ENCODE results near the gene TNP1. TPM values are rescaled to one million over a fixed set of nuclear protein-coding genes. Genes with fewer than 3 reads are reported as not detected.

The TNP1 gene
- total RNA-seq, 1 experiment from 2014 or later: not detected

DNA sequence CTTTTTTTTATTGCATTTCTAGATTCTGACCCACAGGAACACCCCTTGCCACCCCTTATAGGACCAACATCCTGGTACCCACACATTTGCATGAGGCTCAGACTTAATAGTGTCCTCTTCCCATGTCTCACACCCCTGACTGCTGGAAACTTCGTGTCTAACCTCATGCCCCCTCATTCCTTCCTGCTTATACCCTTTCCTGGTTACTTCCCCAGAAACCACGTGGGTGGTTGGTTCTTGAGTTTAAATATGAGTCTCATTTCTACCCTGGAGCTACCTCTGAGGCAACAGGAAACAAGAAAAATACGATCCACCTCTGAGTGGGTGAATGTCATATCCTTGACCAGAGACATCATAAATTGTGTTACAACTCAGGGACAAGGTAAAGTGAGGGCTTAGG, 1.6 kb downstream of the TNP1 start:
- no peak overlapping the region for H3K4me3 ChIP-seq
- no peak for DNase-seq
- no peaks in the 10 kb centered on the region for H3K27me3 ChIP-seq
- H3K9me3 ChIP-seq: no peaks in the 10 kb centered on the region
- H3K36me3 ChIP-seq: no peaks in the 10 kb centered on the region

DNA sequence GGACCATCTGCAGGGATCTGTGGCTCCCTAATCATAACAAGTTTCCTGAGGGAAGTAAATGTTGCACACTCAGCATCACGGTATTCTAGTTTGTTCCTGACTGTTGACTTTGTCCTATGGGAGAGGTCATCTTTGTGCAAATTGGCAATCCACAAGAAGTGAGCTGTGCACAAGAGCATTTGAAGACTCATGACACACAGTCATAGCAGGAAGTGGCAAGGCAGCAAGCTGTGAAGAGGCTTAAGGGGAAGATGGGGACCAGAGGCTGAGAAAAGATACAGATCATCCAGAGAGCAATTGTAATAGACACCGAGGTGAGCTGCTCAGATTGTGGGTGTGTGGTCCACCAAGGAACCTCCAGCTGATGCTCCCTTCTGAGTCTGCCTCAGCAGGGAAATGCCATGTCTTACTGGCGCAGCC, 2.7 kb downstream of the TNP1 start:
- H3K9me3 ChIP-seq: no peaks in the 10 kb centered on the region
- no peak overlapping the region for H3K4me3 ChIP-seq
- H3K27me3 ChIP-seq: no peaks in the 10 kb centered on the region
- no peaks in the 10 kb centered on the region for H3K36me3 ChIP-seq
- DNase-seq: peak; percentile 27

DNA sequence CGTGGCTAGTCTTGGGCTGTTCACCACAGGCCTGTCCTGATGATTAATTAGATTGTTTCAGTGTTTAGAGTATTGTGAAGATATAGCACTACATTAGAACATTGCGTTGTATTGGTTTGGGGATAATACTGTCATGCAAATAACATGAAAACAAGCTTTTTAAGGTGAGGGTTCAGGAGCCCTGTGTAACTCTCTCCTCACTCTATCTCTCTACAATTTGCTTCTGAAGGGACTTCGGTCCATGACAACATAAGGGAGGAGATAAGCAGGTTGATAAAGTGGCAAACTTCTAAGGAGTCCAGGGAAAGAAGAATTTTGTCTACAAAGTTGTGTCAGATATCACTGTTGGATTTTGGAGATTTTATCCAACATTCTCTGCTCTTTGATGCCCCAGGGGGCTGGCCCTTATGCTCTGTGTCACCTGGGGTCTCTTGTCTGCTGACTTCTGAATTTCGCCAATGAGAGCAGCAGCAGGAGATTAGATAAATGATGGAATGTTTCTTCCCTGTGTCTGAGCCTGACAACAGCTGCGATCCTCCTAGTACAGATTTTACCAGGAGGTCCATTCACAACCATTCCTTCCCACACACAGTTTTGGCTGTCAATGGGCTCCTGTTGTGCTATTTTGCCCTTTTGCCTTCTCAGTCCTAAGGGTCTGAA, 3.3 kb downstream of the TNP1 start:
- no peaks in the 10 kb centered on the region for H3K9me3 ChIP-seq
- no peak overlapping the region for H3K4me3 ChIP-seq
- DNase-seq: no peak
- no peaks in the 10 kb centered on the region for H3K36me3 ChIP-seq
- H3K27me3 ChIP-seq: no peaks in the 10 kb centered on the region

DNA sequence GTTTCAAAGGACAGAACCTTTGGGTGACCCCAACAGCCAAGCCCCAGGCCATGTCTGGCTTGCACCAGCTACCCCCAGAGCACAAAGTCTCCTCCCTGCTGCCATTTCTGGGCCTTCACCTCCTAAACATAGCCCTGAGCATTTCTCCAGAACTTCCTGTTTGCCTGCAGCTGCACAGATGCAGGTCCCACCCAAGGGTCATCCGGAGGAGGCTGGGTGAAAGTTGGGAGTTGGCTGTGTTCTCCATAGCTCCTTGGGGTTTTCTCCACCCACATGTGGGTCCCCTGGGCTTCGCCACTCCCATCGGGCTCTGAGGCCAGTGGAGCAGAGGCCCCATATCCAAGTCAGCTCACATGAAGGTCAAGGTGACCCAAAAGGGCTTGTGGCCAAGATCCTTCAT, 4.3 kb downstream of the TNP1 start:
- Histone ChIP-seq H3K9me3 (no peaks in the 10 kb centered on the region), H3K4me3 (no peak overlapping the region), H3K36me3 (no peaks in the 10 kb centered on the region), H3K27me3 (no peaks in the 10 kb centered on the region)
- DNase-seq: no peak

DNA sequence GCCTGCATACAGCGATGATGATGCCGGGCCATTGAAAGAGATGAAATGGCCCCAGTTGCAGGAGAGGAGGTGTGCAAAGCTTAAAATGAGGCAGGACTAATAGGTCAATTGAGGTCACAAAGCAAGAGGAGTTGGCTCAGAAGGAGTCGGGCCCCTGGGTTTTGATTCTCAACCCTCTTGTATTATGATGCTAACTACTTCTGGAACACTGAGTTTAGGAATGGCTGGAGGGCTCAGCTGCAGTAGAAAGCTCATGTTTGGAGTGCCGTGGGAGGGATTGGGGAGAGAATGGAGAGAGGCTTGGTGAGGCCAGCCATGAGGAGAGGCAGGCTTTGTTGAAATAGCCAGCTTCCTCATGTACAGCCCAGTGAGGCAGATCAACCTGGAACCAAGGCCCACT, 4.8 kb downstream of the TNP1 start:
- no peak for DNase-seq
- H3K27me3 ChIP-seq: no peaks in the 10 kb centered on the region
- H3K4me3 ChIP-seq: no peak overlapping the region
- H3K9me3 ChIP-seq: no peaks in the 10 kb centered on the region
- H3K36me3 ChIP-seq: no peaks in the 10 kb centered on the region

DNA sequence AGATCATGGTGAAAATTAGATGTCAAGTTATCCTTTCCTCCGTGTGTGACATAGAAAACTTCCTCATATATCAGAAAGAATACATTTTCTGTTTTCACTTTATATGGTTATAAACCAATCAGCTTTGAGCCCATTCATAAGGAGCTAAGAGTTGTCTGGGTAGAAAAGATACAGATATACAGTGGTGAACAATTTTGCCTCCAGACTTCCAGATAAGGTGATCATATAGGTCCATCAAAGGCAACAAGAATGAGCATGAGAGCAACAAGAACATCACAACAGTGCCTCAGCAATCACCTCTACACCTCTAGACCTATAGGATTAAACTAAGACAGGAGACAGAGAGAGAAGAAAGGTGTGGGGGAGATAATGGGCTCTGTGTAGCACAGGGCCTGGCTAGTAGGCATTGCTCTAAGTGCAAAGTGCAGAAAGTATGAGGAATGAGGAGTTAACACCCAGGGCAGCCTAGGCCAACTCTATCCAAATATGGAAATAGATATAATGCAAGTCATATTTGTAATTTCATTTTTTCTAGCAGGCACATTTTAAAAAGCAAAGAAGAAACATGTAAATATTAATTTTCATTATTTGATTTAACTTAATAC, 8.3 kb downstream of the TNP1 start:
- H3K9me3 ChIP-seq: no peaks in the 10 kb centered on the region
- no peak overlapping the region for H3K4me3 ChIP-seq
- no peak for DNase-seq
- no peaks in the 10 kb centered on the region for H3K27me3 ChIP-seq
- no peaks in the 10 kb centered on the region for H3K36me3 ChIP-seq

DNA sequence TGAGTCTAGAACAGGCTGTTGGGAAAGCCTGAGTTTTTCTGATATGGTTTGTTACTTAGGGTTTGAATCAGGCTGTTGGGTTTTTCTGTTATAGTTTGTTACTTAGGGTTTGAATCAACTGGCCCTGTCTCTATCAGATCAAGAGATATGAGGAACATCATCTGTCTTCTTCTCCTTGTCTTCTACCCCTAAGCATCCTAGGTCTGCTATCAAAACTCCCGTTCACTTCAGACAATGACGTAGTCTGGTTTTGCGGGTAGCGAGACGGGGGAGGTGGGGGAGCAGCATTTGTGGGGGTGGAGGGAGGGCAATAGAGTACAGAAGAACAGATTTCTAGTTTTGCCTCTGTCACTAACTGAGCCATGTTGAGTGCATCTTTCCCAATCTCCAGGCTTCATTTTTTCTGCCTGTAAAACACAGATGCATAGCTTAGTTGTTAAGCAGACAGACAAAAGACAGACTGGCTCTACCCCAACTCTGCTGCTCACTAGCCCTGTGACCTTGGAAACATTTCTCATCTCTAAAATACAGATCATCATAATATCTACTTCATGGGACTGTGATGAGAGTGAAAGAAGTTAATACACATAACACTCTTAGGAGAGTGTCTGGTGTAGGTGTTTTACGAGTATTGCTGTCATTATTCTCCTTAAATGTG, 9.1 kb downstream of the TNP1 start:
- DNase-seq: no peak
- Histone ChIP-seq H3K36me3 (no peaks in the 10 kb centered on the region), H3K9me3 (no peaks in the 10 kb centered on the region), H3K27me3 (no peaks in the 10 kb centered on the region), H3K4me3 (no peak overlapping the region)

DNA sequence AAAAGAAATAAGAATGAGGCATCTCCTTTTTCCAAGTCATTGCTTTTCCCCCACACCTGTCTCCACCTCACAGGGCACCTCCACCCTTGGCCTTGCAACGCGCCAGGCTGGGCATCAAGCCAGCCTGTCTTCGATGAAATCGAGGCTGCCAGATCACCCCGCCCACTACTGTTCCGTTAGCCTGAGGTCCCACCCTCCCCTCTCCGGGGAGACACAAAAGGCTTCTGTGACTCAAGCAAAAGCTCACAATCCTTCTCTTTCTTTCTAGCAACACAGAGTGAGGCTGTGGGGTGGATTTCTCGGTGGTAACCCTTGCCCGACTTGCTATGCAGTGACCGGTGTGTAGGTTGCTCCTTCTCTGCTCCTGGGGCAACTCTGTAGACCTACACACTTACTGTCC, 9.9 kb downstream of the TNP1 start:
- H3K27me3 ChIP-seq: no peaks in the 10 kb centered on the region
- no peaks in the 10 kb centered on the region for H3K36me3 ChIP-seq
- H3K9me3 ChIP-seq: no peaks in the 10 kb centered on the region
- no peak for DNase-seq
- H3K4me3 ChIP-seq: no peak overlapping the region

DNA sequence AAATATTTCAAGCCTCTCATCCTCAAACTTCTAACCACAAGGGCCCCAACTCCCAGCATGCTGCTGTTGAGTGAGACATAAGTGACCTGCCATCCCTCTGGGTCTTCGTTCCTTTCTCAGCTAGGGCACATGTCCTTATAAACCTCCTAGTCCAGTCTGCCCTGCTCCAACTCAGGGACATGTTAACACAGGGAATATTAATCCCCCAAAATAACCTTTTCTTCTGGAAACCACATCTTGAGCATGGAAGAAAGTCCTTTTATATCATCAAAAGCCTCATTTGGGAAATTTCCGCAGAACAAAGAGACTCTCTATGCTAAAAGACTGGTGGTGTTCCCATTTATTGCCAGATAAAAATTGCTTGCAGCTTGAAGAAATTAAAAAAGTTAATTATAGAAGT, 14.4 kb downstream of the TNP1 start:
- Histone ChIP-seq H3K36me3 (no peaks in the 10 kb centered on the region), H3K4me3 (no peak overlapping the region), H3K9me3 (no peaks in the 10 kb centered on the region), H3K27me3 (no peaks in the 10 kb centered on the region)
- no peak for DNase-seq

DNA sequence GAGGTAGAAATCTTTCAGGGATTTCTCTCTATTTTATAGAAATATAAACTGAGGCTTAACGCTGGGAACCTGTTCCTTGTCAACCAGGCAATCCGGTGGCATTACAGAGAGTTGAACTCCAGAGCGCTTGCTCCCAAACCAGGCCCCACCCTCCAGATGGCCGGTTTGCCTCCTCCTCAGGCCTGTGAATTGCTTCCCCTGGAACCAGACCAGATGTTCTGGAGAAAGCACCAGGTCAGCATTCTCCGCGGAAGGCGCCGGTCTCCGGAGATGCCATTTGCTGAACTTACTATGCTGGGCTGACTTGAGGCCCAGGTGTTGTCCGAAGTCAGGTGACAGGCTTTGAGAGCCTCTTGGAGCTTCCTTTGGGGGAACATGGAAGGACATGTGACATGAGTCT, 17.2 kb downstream of the TNP1 start:
- no peak for DNase-seq
- no peaks in the 10 kb centered on the region for H3K27me3 ChIP-seq
- H3K9me3 ChIP-seq: no peaks in the 10 kb centered on the region
- H3K36me3 ChIP-seq: no peaks in the 10 kb centered on the region
- H3K4me3 ChIP-seq: no peak overlapping the region

DNA sequence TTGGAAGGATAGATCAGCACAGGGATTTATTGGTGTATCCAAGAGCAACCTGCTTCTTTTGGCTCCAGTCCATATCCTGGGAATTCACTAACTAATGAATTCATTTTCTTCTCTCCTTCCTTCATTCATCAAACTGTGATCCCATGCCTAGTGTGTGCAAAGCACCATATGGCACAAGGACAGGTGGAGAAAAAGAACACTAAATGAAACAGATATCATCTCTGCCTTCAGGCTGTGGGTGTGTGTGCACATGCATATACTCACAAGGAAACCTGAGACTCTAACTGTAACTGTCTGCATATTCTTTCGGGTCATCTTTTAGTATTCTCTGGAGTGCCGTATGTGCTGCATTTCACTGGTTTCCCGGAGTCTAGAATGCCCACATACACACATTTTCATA, 20.2 kb downstream of the TNP1 start:
- Histone ChIP-seq H3K4me3 (no peak overlapping the region), H3K36me3 (no peaks in the 10 kb centered on the region), H3K9me3 (no peaks in the 10 kb centered on the region), H3K27me3 (no peaks in the 10 kb centered on the region)
- no peak for DNase-seq

DNA sequence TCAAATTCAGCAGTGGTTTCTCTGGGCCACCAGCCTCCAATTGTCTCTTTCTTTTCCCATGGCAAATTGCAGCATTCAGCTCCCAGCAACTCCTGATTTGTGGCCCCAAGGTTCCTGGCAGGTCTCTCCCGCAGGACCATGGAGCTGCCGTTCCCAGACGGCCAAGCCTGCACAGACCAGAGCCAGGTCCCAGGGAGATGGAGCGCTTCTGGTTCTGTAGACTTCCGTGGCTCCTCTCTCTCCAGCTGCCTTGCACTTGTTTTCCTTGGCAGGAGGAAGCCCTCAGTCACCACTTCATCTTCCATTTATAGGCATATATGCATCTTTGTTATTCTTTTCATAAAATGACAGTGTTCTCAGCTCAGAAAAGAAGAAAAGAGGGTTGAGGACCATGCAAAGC, 21.7 kb downstream of the TNP1 start:
- DNase-seq: peak; percentile 70
- no peaks in the 10 kb centered on the region for H3K27me3 ChIP-seq

DNA sequence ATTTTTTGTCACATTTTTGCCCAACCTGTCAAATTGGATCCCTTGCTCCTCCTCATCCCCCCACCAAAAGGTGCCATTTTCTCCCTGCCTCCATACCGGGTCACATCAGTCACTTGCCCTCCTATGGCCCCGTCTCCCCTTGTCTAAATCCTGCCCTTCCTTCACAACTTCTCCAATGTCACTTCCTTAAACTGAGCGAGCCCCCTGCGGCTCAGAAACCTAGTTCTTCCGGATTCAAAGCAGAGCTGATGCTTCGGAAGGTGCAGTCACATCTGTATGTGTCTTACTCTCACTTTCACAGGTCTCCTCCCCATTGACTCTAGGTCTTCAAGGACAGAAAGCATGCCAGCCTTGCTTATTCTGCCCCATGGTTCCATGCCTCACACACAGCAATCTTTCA, 22.1 kb downstream of the TNP1 start:
- Histone ChIP-seq H3K4me3 (no peak overlapping the region), H3K36me3 (no peaks in the 10 kb centered on the region), H3K27me3 (no peaks in the 10 kb centered on the region), H3K9me3 (no peaks in the 10 kb centered on the region)
- DNase-seq: no peak

More for the DNA sequence above, 21.7 kb downstream of the TNP1 start:
- Histone ChIP-seq H3K9me3 (no peaks in the 10 kb centered on the region), H3K4me3 (no peak overlapping the region), H3K36me3 (no peaks in the 10 kb centered on the region)

DNA sequence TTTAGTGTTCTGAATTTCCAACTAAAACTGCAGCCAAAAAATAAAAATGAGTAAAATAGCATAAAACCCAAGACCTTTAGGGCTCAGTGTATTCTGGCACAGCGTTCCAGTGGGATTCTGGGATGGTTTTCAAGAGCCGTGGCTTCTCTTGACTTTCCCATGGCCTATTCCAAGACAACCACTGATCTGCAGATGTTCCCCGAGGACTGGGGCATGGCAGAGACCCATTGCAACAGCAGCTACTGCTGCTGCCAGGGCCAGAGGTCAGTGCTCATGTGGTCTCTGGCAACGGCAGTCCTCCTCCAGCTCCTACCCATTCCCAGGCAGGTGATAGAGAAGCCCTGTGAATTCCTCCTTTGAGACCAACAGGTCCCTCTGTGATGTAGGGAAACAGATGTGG, 26.8 kb downstream of the TNP1 start:
- H3K4me3 ChIP-seq: no peak overlapping the region
- no peaks in the 10 kb centered on the region for H3K27me3 ChIP-seq
- H3K36me3 ChIP-seq: no peaks in the 10 kb centered on the region
- DNase-seq: no peak
- H3K9me3 ChIP-seq: no peaks in the 10 kb centered on the region

DNA sequence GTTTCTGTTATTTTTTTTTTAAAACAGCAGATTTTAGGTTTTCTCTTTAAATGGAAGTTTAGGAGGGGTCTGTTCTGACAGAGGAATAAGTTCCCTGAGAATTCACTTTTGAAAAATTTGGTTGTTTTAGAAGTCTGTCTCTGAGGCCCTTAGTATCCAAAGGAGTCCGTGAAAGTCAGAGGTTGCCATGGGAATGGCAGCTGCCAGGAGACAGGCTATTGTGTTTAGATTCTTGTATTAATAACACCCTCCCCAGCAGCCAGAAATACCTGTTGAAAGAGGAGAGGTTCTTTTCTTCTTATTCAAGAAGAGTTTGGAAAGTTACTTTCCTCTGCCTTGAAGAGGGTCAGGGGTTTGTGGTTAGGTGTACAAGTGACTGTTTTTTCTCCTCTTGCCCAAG, 29.5 kb downstream of the TNP1 start:
- Histone ChIP-seq H3K9me3 (no peaks in the 10 kb centered on the region), H3K36me3 (no peaks in the 10 kb centered on the region), H3K4me3 (no peak overlapping the region), H3K27me3 (no peaks in the 10 kb centered on the region)
- DNase-seq: no peak

DNA sequence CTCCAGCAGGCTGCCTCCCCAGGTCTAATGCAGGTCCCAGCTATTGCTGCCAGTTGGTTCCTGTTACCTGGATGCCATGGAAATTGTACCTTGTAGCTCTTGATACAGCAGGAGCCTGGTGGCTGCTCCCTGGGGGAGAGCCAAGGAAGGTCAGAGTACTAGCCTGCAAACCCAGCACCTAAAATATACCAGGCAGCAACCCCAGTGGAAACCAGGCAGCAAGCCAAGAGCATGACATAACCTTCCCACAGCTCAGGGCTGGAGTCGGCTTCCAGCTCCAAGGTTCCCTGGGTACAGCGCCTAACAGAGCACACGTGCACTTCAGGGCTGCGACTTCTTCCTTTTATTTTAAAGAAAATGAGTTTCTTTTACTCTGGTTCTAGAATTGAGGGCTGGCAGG, 30.3 kb downstream of the TNP1 start:
- Histone ChIP-seq H3K36me3 (no peaks in the 10 kb centered on the region), H3K27me3 (no peaks in the 10 kb centered on the region), H3K4me3 (no peak overlapping the region), H3K9me3 (no peaks in the 10 kb centered on the region)
- DNase-seq: peak; percentile 84

DNA sequence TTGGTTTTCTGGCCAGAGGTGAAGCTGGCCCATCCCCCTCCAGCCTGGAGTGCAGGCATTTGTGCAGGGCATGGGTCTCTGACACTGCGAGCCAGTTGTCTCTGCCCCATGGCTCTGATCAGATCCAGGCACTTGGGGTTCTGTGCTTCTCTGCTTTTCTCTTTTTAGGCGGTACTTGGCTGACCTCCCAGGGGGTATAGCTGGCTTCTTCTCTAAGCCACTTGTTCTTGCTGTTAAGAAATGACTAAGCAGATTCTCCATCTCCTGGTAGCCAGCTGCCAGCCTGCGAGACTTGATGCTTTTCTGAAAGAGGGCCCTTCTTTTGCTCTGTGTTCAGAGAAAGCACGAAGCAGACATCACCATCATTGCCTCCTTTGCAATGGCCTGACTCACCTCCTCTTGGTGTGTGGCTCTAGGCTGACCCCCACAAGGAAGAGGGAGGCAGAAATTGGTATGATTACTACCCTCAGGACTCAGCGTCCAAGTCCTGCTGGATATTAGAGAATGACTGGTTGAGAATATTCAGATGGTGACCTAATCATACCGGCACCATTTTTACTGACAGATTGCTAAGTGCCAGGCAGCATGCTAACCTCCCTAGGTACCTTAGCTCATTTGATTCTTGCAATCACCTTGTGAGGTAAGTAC, 32.7 kb downstream of the TNP1 start:
- Histone ChIP-seq H3K27me3 (no peaks in the 10 kb centered on the region), H3K36me3 (no peaks in the 10 kb centered on the region), H3K9me3 (no peaks in the 10 kb centered on the region), H3K4me3 (no peak overlapping the region)
- DNase-seq: peak; percentile 52

DNA sequence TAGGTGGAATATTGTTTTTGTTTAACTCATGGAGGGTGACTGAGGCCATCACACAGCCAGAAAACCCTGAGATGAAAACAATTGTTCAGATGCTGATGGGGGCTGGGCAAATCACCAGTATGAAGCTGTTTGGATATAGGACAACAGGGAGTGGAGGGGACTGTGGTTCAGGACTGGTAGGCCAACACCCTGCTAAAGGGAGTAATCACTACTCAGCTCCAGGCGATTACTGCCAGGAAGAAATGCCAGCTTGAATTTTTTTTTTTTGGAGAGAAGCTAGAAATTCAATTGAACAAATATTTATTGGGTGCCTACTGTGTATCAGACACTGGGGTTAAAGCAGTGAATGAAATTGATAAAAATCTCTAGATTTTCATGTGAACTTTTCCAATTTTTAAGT, 37.4 kb downstream of the TNP1 start:
- Histone ChIP-seq H3K4me3 (no peak overlapping the region), H3K36me3 (no peaks in the 10 kb centered on the region), H3K27me3 (no peaks in the 10 kb centered on the region), H3K9me3 (no peaks in the 10 kb centered on the region)
- no peak for DNase-seq

Data from MG63 (cell line).